Sigmoid colon (tissue), 7 donors: ENCODE measurements around the gene METTL27. TPM values are rescaled to one million over a fixed set of nuclear protein-coding genes. Genes with fewer than 3 reads are reported as not detected.
A peak's percentile ranks its signal among the peaks of the same experiment; 100 is the strongest.
"Not testable (repeated sequence)": the region's sequence is repeated elsewhere in the genome, so short reads cannot be mapped to it uniquely, and the experiment has no call there.

Experiments
- DNase-seq: peaks from one replicate; pipeline ENCODE4 v3.0.0-alpha.2; 2019
- H3K27ac ChIP-seq, 4 donors: fragments of 200-600 bp; sonication (generic); one replicate each; pipeline ENCODE4 v1.5.1; 2016 to 2019; ENCODE audit warnings: mild to moderate bottlenecking in 1 of 4
- H3K27me3 ChIP-seq, 3 donors: fragments of 200-600 bp; sonication (generic); one replicate each; pipeline ENCODE4 v1.5.1; 2019; ENCODE audit warnings: mild to moderate bottlenecking in 1 of 3
- H3K36me3 ChIP-seq, 4 donors: fragments of 200-600 bp; sonication (generic); one replicate each; pipeline ENCODE4 v1.5.1; 2016 to 2019
- H3K4me1 ChIP-seq, 4 donors: fragments of 200-600 bp; sonication (generic); one replicate each; pipeline ENCODE4 v1.5.1; 2017 to 2019
- H3K4me3 ChIP-seq, 4 donors: fragments of 200-600 bp; sonication (generic); one replicate each; pipeline ENCODE4 v1.5.1; 2017 to 2019; ENCODE audit warnings: mild to moderate bottlenecking in 2 of 4, moderate library complexity in 1 of 4
- H3K9me3 ChIP-seq, 4 donors: fragments of 200-600 bp in 3 of 4; sonication (generic) in 3 of 4; one replicate each; pipeline versions ENCODE4 v1.5.1 to v1.6.1; 2013 to 2019
- CTCF ChIP-seq, 4 experiments: fragments of 450-650 bp in 3 of 4; fragments of 200-600 bp in 1 of 4; IDR thresholded peaks; one replicate each; pipeline ENCODE4 v1.5.1; 2016 to 2019; ENCODE audit warnings: antibody characterized with exemption in 4 of 4, mild to moderate bottlenecking in 3 of 4, moderate library complexity in 2 of 4
- EP300 ChIP-seq, 4 donors: sonication (generic); formaldehyde crosslinking; IDR thresholded peaks; one replicate each; pipeline ENCODE4 v1.6.1; 2017; ENCODE audit warnings: antibody characterized with exemption in 4 of 4
- POLR2A ChIP-seq, 2 donors: fragments of 450-650 bp; IDR thresholded peaks; one replicate each; pipeline ENCODE4 v1.6.1; 2016; ENCODE audit warnings: antibody characterized with exemption in 2 of 2, mild to moderate bottlenecking in 2 of 2, moderate library complexity in 2 of 2
- POLR2AphosphoS5 ChIP-seq, 4 donors: sonication (generic); formaldehyde crosslinking; IDR thresholded peaks; one replicate each; pipeline ENCODE4 v1.6.1; 2017; ENCODE audit warnings: antibody characterized with exemption in 4 of 4
- WGBS, 2 donors: extraction: QIAGEN DNeasy Blood & Tissue Kit; methylation state at CpG; one replicate each; pipeline ENCODE4 v1.1.7; 2013; 5-methylcytosine and 5-hydroxymethylcytosine counted together
- intact Hi-C: fragments of 100-400 bp; cut with DNase I; formaldehyde crosslinking; loops from one replicate; pipeline ENCODE4 v1.15.1; 2023
- polyA plus RNA-seq, 3 donors: library from polyadenylated mRNA; stranded (reverse); fragments of 200-250 nt; gene quantifications; one replicate each; pipeline ENCODE4 v1.2.3, GENCODE V29; 2013
- total RNA-seq, 4 donors: library from RNA; depleted of rRNA; stranded (reverse); fragments of >200 nt; gene quantifications; one replicate each; pipeline ENCODE4 v1.1.0, GENCODE V29; 2016
- donor health status: healthy with polysubstance abuse.
- donor health status: Bipolar disorder and iron deficiency.
- donor health status: healthy.

The METTL27 gene
- total and polyA plus RNA-seq, 7 donors: 0.99 to 12.3 (median 2.9) TPM

- peak overlapping the region; percentile 19 to 81 (median 75) for H3K27ac ChIP-seq
- no peak for DNase-seq
- intact Hi-C loops: no loop called here
- 40 to 48% methylated on average over 8 of the region's 8 CpGs for WGBS, 2 donors
- H3K36me3 ChIP-seq: no peaks in the 10 kb centered on the region
- H3K27me3 ChIP-seq: no peaks in the 10 kb centered on the region
- TF ChIP-seq CTCF (IDR thresholded peaks at IDR 0.05) (no peak), EP300 (IDR thresholded peaks at IDR 0.05) (no peak), POLR2A (IDR thresholded peaks at IDR 0.05) (no peak), POLR2AphosphoS5 (IDR thresholded peaks at IDR 0.05) (peak in 1 of 4 donors; percentile 76)
- H3K9me3 ChIP-seq: no peaks in the 10 kb centered on the region
- no peak overlapping the region for H3K4me3 ChIP-seq
- peaks cover 0 to 39% (median 28%) of the 10 kb centered on the region in 4 donors for H3K4me1 ChIP-seq
Measured at GRCh38 chr7:73851410-73852338, 9.4 kb upstream of the METTL27 start.

- H3K4me3 ChIP-seq: no peak overlapping the region
- H3K9me3 ChIP-seq: no peaks in the 10 kb centered on the region
- 28 to 54% methylated on average over 4 of the region's 4 CpGs for WGBS, 2 donors
- intact Hi-C loops: no loop called here
- DNase-seq: no peak
- TF ChIP-seq CTCF (IDR thresholded peaks at IDR 0.05): no peak
- no peak for TF ChIP-seq POLR2A (IDR thresholded peaks at IDR 0.05)
- TF ChIP-seq POLR2AphosphoS5 (IDR thresholded peaks at IDR 0.05): peak in 3 of 4 donors; percentile 6 to 80 (median 17)
- peak in 1 of 4 donors; percentile 16 for TF ChIP-seq EP300 (IDR thresholded peaks at IDR 0.05)
- H3K36me3 ChIP-seq: no peaks in the 10 kb centered on the region
- peaks cover 0 to 44% (median 29%) of the 10 kb centered on the region in 4 donors for H3K4me1 ChIP-seq
- peak overlapping the region; percentile 19 to 81 (median 75) for H3K27ac ChIP-seq
- no peaks in the 10 kb centered on the region for H3K27me3 ChIP-seq
Measured at GRCh38 chr7:73850781-73851207, 8.5 kb upstream of the METTL27 start.

GRCh38 chr7:73847941-73848723 lies 5.8 kb upstream of the METTL27 start:
- Histone ChIP-seq H3K4me1 (peaks cover 0 to 48% (median 30%) of the 10 kb centered on the region in 4 donors), H3K4me3 (no peak overlapping the region), H3K27ac (peak overlapping the region in 1 of 4 donors; percentile 6), H3K36me3 (no peaks in the 10 kb centered on the region), H3K27me3 (no peaks in the 10 kb centered on the region), H3K9me3 (no peaks in the 10 kb centered on the region)
- intact Hi-C loops: loop anchor here (10.0 kb wide), 1 partner anchor 113 kb away; the partner anchor contains the start of gene ABHD11
- DNase-seq: no peak
- TF ChIP-seq POLR2A (IDR thresholded peaks at IDR 0.05) (no peak), POLR2AphosphoS5 (IDR thresholded peaks at IDR 0.05) (no peak), EP300 (IDR thresholded peaks at IDR 0.05) (no peak), CTCF (IDR thresholded peaks at IDR 0.05) (no peak)
- 83 to 87% methylated on average over 10 of the region's 10 CpGs for WGBS, 2 donors

GRCh38 chr7:73845701-73846195 lies 3.4 kb upstream of the METTL27 start:
- WGBS, 2 donors: 67 to 88% methylated on average over 12 of the region's 12 CpGs
- DNase-seq: peak; percentile 81
- Histone ChIP-seq H3K27ac (peak overlapping the region in 3 of 4 donors; percentile 10 to 82 (median 77)), H3K4me3 (peak overlapping the region in 1 of 4 donors; percentile 7), H3K4me1 (peaks cover 0 to 52% (median 29%) of the 10 kb centered on the region in 4 donors)
- H3K27me3 ChIP-seq, H3K9me3 ChIP-seq, H3K36me3 ChIP-seq: not testable (repeated sequence)
- intact Hi-C loops: loop anchor here (10.0 kb wide), 1 partner anchor 111 kb away; the partner anchor contains the start of gene ABHD11
- TF ChIP-seq POLR2A (IDR thresholded peaks at IDR 0.05) (peak in 1 of 2 donors; percentile 15), EP300 (IDR thresholded peaks at IDR 0.05) (peak in 2 of 4 donors; percentile 41 to 75), POLR2AphosphoS5 (IDR thresholded peaks at IDR 0.05) (peak; percentile 30 to 80 (median 67))
